Mesenteric fat pad (tissue), 1 donor: ENCODE measurements around the gene TTC7B. TPM values are rescaled to one million over a fixed set of nuclear protein-coding genes. Genes with fewer than 3 reads are reported as not detected.
"Not testable (repeated sequence)": the region's sequence is repeated elsewhere in the genome, so short reads cannot be mapped to it uniquely, and the experiment has no call there.

Source experiments
- DNase-seq: peaks from one replicate; pipeline ENCODE4 v3.0.0-alpha.2; 2020; ENCODE audit warnings: low spot score
- long read RNA-seq: library from polyadenylated mRNA; unstranded; transcript quantifications from one replicate; pipeline ENCODE4 v2.0.0, GENCODE V29; 2020
- total RNA-seq: library from RNA; stranded (reverse); fragmentation: NEBNext Ultra II Directional; extraction: Animal tissue kit (Norgen Biotek cat#: 25700); gene quantifications from one replicate; pipeline ENCODE4 v1.2.1, GENCODE V29; 2021
- donor health status: DM: yes; HTN: yes; CAD: no.

The TTC7B gene
- total RNA-seq: 92.3 TPM
- long read RNA-seq, partial matches to known transcripts: 10 of 20 reads
- long read RNA-seq, other reads (novel, unspliced or antisense): 10 of 20 reads

- no peak for DNase-seq
These were observed at the start of gene TTC7B for GRCh38 chr14:90815822-90816662. TTC7B (minus strand) TSS chr14:90816430; CDS start chr14:90816295, 135 bp downstream.

DNA sequence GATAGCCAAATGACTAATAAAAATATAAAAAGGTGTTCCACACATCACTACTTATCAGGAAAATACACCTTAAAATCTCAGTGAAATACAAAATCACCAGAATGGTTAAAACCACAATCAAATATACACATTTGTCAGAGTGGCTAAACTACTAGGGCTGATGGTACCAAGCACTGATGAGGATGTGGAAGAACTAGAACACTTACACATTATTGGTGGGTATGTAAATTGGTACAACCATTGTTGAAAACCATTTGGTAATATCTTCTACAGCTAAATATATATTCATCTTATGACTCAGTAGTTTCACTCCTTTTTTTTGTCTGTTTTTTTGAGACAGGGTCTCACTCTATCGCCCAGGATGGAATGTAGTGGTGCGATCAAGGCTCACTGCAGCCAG lies 48.5 kb upstream of the TTC7B start:
- no peak for DNase-seq

- DNase-seq: no peak
These were observed 42.3 kb upstream of the TTC7B start for GRCh38 chr14:90858511-90858910.

GRCh38 chr14:90857866-90858265 lies 41.6 kb upstream of the TTC7B start:
- DNase-seq: no peak

GRCh38 chr14:90856115-90856514 lies 39.9 kb upstream of the TTC7B start:
- not testable (repeated sequence) for DNase-seq

GRCh38 chr14:90853116-90853515 lies 36.9 kb upstream of the TTC7B start:
- no peak for DNase-seq

DNA sequence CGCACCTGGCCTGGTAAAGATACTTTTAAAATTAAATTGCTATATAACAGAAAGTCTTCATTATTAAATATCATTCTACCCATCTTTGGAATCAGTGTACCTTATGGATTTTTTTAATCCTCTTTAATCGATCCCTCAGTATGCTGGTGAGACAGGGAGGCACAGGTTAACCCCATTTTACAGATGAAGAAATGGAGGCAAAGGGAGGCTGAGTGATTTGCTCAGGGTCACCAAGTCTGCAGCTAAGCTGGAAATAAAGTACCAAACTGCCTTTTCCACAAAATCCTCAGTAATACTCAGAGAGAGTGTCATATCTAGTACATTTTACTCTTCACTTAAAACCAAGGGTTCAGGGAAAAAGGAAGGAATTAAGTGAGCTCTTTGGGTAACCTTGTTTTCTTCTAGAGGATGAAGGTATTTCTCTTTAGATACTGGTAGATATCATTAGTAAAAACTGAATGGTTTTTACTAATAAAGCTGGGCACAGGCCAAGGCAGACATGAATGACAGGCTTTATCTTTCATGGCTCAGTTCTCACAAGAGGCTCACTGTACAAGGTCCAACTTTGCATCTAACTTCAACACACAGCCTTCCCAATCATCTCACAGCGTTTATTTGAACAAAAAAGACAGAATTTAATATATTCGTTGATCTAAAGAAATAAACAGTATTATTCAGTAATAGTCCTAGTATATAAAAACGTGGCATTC lies 35.3 kb upstream of the TTC7B start:
- DNase-seq: no peak

- DNase-seq: no peak
These were observed 34.3 kb upstream of the TTC7B start for GRCh38 chr14:90850487-90850886.

- DNase-seq: peak; percentile 24
These were observed 33.7 kb upstream of the TTC7B start for GRCh38 chr14:90849787-90850444.

DNA sequence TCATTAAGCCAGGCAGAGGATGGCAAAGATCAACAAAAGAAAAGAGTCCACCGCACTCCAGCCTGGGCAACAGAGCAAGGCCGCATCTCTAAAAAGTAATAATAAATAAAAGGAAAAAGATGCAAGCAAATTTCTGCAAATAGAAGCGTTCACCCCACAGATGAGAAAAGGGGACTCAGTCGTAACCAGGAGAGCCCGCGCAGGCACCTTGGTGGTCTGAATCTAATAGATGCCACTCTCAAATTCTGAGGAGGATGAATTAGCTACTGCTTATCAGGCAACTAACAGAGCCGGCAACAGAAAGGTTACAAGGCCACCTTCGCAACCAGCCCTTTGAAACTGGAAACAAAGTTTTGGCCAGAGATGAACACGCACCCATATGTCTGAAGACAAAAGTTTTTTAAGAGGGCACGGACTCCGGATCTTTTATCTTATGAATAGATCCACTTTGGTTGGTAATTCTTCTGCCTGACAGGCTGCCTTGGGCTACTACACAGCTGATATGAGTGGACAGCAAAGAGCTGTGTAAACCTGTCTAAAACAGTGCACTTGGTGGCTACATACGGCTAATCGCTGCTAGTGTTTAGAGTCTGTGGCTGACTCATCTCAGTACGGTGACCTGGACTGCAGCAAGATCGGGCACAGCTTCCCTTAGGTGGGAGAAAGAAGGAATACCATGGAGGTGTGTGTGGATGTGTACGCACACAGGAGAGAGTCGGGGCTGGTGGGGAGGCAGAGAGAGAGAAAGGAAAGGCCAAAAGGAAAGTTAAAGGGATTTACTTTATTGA lies 32.9 kb upstream of the TTC7B start:
- DNase-seq: peak; percentile 20

GRCh38 chr14:90846511-90846910 lies 30.3 kb upstream of the TTC7B start:
- no peak for DNase-seq

DNA sequence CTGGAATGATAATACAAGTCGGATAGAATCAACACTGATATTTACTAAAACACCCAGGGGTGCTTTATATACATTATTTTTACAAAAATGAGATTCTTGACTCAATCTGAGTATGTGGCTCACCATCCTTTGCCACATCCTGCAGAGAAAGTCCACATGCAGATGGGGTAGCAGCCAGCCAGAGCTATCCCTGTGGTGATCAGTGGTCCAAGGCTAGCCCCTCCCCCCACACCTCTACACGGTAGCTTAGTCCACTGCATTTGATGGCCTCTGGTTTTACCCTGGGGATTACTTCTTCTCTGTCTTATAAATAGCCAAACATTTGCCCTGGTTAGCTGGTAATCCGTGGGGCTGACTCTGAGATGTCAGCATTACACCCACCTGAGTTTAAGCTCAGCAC lies 28.1 kb upstream of the TTC7B start:
- DNase-seq: no peak

DNA sequence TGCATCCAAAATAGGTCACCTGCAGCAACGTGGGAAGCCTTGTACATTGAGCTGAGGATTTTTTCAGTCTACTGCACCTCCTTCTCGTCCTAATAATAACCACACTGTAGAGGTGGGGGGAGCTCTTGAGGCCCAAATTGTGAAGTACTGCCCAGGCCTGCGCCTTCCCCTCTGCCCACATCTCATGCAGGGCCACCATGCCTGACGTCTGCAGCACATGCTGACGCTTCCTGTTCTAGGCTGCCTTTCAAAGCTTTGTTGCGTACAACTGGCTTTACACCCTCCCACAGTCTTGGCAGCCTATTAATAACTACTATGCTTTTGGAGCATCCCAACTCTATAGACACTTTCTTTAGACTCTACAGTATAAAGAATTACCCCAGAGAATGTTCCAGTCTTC lies 26.5 kb upstream of the TTC7B start:
- peak; percentile 55 for DNase-seq

GRCh38 chr14:90840667-90841066 lies 24.4 kb upstream of the TTC7B start:
- not testable (repeated sequence) for DNase-seq

DNA sequence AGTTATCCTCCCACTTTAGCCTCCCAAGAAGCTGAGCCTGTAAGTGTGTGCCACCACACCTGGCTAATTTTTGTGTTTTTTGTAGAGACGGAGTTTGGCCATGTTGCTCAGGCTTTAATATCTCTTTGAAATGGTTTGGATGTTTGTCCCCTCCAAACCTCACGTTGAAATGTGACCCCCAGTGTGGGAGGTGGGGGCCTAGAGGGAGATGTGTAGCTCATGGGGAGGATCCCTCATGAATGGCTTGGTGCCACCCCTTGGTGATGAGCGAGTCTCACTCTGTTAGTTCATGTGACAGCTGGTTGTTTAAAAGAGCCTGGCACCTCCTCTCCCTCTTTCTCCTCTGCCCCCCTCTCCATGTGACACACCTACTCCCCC lies 23.6 kb upstream of the TTC7B start:
- peak; percentile 18 for DNase-seq

DNA sequence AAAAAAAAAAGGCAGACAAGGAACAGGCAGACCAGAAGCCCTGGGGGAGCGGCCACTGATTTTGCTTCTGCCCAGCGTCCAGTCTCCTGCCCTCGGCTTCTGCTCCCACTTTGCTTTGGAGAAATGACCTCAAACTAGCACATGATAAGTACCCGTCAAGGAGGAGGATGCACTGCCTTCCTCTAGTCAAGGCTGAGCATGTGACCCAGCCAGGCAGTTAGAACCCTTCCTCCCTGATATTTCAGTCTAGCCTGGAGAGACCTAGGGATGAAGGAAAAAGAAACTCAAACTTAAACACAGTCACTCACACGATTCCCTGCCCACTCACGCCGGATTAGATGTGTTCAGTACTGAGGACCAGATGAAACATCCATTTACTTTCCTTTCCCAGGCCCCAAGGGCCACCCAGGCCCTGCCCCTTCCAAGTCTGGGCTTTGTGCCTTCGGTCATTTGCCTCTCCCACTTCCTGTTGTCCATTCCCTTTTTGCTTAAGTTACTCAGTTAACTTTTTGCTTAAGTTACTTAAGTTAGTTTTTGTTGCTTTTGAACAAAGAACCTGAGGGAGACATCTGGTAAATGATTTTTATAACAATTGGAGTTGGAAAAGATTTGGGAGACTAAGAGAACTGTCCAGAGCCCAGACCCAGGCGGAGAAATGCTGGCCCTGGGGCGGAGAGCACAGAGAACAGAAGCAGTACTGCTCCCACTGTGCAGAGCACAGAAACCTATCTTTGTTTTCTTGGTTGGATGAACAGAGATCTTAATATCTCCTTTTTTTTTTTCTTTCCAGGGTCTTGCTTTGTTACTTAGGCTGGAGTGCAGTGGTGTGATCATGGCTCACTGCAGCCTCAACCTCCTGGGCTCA lies 23.0 kb upstream of the TTC7B start:
- DNase-seq: peak; percentile 79

DNA sequence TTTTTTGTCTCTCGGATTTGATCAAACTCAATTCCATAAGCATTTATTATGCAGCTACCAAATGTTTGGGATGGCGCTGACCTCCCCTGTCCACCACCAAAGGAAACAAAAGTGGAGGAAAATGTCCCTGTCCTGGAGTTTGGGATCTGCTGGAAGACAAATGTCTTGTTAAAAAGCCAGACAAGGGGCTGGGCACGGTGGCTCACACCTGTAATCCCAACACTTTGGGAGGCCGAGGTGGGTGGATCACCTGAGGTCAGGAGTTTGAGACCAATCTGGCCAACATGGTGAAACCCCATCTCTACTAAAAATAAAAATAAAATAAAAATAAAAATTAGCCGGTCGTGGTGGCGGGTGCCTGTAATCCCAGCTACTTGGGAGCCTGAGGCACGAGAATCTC lies 22.3 kb upstream of the TTC7B start:
- peak; percentile 35 for DNase-seq

DNA sequence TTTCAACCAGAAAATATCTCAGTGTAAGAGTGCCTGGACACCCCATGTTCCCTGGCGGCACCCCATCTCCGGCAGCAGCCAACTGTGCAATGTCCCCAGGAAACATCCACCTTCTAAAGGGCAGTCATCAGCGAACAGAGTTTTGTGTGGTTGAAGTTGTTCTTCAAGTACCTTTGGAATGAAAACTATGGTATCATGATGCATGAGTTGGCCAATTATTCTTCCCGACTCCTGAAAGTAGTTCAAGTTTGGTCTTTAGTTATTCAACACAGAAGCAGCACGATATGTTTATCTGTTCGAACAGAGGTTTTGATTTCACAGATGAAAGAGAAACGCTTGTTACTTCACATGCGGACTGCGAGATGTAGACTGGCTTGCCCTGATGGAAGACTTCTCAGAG lies 21.1 kb upstream of the TTC7B start:
- DNase-seq: peak; percentile 14

GRCh38 chr14:90836692-90837063 lies 20.4 kb upstream of the TTC7B start:
- peak; percentile 53 for DNase-seq

- no peak for DNase-seq
These were observed 15.6 kb upstream of the TTC7B start for GRCh38 chr14:90831821-90832220.
